Fibroblast of skin of scalp (primary cell): Measurements from ENCODE around the gene TSPAN13.
"Not testable (repeated sequence)": the region's sequence is repeated elsewhere in the genome, so short reads cannot be mapped to it uniquely, and the experiment has no call there.

ENCODE experiments used
- DNase-seq: peaks from one replicate; pipeline ENCODE4 v3.0.0-alpha.2; 2013

The TSPAN13 gene

DNA sequence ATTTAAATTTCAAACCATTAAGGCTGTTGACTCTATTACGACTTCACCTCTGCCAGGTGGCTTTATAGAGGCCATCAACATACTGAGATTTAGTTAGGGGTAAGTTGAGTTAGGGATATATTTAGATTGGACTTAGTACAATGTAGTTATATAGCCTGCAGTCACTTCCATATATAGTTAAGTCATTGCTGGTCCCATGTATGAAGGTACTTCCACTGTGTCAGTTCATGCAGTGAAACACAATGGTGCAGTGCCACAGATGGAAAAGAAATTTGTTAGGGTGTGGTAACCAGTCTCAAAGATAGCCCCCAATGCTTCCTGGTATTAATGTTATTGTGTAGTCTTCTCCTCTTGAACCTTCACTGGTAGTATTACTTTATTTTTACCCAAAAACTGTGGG is 12.6 kb upstream of the TSPAN13 start:
- no peak for DNase-seq

DNA sequence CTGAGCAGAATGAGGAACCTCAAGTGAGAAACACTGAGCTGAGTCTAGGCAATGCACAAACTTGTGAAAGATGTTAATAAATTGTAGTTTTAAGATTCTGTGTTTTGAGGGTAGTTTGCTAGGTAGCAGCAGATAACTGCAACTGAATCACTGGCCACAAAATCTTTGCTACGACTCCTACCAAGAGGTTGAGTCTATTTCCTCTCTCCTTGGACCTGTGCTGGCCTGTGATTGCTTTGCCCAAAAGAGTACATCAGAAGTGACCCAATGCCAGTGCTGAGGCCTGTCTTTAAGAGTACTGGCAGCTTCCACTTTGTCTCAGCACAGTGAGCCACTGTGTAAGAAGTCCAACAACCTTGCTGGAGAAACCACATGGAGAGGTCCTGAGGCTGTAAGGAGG is 11.9 kb upstream of the TSPAN13 start:
- DNase-seq, result no peak

DNA sequence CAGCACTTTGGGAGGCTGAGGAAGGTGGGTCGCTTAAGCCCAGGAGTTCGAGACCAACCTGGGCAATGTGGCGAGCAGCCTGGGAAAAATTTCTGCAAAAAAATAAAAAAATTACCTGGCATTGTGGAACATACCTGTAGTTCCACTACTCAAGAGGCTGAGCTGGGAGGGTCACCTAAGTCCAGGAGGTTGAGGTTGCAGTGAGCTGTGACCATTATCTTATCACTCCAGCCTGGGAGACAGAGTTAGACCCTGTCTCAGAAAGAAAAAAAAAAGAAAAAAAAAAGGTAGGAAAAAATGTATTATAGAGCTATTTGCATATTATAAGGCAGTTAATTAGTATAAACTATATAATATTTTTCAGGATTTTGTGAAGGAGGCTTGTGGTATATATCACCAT is 11.0 kb upstream of the TSPAN13 start:
- no peak for DNase-seq

DNA sequence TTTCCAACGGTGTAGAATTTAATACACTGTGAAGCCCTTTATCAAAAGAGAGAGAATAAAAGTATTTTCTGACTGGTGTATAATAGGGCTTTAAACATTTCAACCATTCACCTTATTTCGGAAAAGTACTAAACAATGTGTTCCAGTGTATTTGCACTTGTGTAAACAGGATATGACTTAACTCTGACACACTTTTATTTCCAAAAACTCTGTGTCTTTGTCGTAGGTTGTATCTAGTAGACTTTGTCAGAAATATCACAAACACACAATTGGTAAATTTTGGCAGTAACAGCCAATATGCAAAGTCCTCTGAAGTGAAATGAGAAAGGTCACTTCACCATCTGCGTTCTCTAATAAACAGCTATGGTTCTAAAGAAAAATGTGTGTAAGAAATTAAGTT is 10.3 kb upstream of the TSPAN13 start:
- no peak for DNase-seq

DNA sequence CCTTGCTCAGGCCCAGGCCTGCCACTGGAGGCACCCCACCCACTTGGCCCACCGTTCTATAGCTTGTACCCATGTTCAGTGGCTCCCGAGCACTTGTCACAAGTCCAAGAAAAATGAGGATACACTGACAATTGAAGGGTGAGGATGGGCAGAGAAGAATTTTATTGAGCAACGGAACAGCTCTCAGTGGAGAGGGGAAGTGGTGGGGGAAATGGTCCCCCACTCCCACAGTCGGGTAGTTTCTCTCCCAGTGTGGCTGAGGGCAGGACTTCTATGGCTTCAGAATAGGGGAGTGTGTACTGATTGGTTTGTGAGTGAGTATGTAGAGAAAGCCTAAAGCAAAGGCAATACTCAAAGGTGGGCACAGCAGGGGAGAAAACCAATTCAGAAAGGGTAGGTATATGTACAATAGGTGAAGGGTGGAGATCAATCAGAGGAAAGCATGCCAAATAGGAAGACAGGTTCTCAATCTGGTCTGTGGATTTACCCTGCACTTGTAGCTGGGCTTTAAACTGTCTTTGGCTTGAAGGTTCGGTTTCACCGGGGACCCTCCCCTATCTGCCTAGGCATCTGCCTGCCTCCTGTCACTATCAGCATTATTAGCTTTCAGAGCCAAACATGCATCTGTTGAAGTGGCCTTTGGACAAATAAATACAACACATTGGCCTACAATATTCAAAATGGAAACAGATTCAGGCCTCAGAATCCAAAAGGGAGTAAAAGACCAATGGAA is 8.9 kb upstream of the TSPAN13 start:
- DNase-seq, result no peak

DNA sequence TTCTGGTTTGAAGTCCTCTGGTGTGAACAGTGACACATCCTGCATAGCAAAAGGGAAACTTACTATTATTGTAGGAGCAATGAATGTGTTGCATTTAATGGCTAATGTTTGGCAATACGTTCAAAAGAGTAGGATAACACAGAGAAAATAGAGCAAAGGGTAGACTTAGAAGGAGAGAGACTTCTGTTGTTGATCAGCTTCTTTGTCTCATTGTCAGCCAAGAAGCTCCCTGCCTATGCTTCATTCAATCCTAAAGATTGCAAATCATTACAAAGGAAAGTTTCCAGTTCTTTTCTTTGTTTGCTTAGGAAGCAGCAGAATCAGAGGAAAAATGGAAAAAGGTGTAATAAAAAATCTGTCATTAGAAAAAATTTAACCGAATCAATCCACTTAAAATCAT is 7.9 kb upstream of the TSPAN13 start:
- no peak for DNase-seq

DNA sequence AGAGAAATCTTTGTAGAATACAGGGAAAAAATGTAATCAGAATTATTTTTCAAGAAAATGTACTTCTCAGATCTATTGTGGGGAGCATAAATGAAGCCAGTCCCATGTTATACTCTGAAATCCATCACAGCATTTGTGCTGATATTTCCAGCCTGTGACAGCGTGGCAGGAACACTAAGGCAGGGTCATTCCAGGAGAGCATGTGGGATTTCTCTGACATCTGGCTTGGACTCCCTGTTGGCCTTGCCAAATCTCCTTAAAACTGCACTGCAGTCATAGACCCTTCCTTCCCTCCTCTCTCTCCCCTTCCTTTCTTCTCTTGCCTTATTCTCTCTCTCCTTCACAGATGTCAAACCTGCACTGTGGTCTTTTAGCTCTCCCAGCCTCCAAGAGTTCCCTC is 6.5 kb upstream of the TSPAN13 start:
- DNase-seq, result no peak

DNA sequence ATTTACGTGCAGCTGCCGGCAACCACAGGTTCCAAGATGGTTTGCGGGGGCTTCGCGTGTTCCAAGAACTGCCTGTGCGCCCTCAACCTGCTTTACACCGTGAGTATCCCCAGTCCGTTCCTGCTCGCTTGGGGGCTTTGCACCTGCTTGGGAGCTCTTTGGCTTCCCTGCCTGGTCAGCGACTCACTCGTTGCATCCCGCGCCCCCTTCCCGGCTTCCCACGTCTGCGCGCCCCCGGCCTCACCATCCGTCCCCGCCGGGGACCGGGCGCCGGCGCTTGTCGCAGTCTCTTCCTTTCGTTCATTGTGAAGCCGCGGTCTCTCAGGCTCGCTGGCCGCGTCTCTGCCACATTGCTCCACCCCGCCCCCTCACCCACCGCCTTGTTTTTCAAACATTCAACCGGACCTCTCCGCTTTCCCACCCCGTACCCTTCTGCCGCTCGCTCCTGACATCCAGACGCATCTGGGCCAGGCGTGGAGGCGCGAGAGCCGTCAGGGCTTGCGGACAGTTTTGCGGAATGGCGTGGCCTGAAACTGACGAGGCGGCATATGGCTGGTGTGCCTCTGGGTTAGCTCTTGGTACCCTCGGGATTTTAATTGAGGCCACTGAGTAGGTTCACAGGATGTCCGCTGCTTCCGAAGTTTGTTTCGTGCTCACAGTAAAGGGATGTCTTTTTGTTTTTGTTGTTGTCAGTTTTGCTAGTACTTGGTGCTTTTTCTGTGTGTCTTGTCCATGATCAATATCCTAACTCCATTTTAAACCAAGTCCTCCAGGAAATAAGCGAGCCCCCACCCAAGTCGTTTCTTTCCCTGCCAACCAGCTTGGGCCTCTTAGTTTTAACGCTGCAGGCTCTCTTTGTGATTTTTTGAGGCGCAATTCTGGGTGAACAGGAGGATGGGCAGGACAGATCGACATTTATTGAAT is 639 bp downstream of the TSPAN13 start:
- peak; percentile 20 for DNase-seq

DNA sequence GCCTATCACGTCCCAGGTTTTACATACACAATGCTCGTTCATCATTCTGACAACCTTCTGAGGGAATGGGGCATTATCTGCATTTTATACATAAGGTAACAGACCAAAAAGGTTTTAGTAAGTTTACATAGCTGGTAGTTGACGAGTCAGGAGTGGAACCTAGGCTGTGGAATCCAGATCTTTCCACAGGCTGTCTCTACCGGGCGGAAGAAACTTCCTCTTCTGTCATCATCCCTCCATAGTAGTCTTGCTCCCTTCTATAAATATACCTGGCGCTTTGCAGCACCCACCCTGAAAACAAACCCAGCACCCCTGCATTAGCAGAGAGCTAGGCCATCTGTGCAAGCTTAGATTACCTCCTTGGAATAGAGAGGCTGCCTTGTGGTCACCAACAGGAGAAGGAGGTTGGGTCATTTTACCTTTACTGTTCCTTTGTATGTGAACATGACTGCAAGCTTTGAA is 1.3 kb downstream of the TSPAN13 start:
- DNase-seq, result no peak

DNA sequence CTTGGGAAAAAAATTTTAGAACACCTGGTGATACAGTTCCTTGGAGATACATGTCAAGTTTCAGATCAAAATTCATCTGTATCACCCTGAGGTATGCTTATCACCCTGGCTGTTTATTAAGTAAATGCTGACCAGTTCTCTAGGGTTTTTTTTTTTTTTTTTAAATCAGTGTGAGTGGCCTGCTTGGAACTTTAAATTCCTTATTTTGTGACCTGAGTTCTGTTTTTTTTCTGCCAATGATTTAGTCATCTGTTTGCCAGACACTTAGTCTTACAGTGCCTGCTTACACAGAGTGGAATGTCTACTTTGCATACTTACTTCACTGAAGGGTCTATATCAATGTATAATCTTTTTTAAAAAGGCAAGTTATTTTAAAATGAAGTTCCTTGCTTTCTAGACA is 1.8 kb downstream of the TSPAN13 start:
- DNase-seq, result no peak

DNA sequence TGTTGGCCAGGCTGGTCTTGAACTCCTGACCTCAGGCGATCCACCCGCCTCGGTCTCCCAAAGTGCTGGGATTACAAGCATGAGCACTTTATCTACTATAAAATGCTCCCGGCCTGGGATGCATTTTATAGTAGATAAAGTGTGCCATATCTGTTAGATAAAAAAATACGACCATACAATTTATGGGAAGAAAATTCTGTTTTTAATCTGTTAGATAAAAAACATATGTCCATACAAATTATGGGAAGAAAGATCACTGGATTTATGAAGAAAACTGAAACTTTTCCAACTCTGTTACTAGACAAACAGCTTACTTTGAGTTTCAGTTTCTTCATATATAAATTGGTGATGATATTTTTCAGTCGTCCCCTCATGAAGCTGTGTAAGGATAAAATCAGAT is 4.5 kb downstream of the TSPAN13 start:
- DNase-seq, result no peak

DNA sequence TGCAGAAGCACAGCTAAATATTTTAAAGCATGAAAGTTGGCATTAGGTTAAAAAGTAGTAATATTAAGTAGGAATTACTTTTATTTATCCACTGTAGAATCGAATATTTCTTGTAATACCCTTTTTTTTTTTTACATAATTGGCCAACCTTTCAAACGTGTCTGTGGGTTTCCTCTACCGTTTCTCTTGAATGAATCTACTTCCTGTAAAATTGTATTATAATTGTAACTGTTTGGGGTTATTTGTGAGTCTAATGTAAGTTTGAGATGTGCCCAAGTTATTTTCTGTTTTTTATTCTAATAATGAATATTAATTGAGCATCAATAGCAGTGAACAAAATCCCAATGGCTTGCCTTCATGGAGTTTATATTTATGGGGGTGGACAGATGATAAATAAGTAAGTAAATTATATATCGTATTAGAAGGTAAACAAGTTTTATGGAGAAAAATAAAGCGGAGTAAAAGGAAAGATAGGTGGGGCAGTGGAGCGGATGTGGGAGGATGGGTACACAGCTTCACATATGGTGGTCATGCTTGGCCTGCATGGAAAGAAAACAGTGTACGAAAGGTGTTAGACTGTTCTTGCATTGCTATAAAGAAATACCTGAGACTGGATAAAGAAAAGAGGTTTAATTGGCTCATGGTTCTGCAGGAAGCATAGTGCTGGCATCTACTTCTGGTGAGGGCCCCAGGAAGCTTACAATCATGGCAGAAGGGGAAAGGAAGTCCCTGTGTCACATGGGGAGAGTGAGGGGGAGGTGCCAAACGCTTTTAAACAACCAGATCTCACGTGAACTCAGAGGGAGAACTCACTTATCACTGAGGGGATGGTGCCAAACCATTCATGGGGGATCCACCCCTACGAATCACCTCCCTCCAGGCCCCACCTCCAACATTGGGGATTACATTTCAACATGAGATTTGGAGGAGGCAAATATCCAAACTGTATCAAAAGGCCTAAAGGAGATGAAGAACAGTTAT is 5.4 kb downstream of the TSPAN13 start:
- no peak for DNase-seq

DNA sequence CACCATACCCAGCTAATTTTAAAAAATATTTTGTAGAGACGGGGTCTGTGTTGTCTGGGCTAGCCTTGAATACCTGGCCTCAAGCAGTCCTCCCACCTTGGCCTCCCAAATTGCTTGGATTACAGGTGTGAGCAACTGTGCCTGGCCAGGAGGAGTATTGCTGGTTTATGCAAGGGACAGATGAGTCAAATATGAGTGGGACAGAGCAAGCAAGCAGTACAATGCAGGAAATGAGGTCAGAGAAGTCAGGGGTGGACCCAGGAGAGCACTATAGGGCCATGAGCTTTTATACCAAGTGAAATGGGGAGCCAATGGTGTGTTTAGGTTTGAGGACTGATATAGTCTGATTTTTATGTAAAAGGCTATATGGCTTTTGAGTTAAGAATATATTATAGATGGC is 6.3 kb downstream of the TSPAN13 start:
- DNase-seq, result no peak

DNA sequence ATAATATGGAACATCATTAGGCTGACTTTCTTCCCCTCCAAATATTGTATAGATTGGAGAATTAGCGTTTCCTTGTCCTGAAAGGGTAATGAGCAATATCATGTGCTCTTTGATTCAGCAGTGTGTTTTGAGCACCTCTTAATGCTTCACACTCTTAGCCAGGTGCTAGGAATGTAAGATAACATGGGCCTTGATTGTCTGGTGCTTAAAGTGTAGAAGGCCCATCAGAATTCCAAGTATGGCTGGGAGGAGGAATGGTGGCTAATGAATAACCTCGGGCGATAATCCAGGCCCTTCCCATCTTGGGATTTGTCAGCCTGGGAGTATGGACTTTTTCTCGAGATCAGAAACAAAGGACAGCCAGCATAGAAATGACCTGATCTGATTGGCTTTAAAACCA is 8.6 kb downstream of the TSPAN13 start:
- no peak for DNase-seq

DNA sequence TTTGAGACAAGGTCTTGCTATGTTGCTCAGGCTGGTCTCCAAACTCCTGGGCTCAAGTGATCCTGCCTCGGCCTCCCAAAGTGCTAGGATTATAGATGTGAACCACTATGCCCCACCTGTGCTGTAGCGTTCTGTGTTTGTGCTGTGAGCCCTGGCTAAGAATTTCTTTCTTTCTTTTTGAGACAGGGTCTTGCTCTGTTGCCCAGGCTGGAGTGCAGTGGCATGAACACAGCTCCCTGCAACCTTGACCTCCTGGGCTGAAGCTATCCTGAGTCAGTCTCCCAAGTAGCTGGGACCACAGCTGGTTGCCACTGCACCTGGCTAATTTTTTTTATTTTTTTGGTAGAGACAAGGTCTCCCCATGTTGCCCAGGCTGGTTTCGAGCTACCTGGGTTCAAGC is 11.4 kb downstream of the TSPAN13 start:
- DNase-seq, result no peak

DNA sequence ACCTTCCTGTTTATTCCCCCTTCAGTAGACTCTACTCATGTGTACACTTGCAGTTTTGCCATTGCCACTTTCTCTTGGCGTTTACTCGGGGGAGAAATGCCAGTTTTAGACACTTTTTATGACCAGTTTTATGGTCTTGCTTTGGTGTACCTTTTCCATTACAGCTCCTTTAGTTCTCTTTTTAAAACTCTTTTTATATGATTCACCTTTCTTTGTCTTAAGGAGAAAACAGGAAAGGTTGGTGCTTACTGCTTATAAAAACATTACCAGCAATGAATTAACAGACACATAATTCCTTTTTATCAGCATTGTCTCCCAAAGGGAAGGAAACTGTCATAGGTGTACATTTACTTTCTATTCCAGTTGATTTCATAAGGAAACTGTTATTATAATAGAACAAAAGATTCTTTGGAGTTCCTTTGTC is 11.9 kb downstream of the TSPAN13 start:
- no peak for DNase-seq

DNA sequence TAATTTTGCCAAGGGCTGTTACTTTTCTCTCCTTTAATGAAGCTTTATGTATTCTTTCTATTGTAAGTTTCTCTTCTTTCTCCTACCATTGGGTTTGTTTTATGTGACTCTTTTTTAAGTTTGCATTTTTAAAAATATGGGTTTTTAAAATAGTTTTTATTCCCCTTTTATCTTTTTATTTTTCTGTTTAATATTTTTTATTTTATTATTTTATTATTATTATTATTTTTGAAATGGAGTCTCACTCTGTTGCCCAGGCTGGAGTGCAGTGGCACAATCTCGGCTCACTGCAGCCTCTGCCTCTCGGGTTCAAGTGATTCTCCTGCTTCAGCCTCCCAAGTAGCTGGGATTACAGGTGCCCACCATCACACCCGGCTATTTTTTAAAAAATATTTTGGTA is 16.4 kb downstream of the TSPAN13 start:
- not testable (repeated sequence) for DNase-seq

DNA sequence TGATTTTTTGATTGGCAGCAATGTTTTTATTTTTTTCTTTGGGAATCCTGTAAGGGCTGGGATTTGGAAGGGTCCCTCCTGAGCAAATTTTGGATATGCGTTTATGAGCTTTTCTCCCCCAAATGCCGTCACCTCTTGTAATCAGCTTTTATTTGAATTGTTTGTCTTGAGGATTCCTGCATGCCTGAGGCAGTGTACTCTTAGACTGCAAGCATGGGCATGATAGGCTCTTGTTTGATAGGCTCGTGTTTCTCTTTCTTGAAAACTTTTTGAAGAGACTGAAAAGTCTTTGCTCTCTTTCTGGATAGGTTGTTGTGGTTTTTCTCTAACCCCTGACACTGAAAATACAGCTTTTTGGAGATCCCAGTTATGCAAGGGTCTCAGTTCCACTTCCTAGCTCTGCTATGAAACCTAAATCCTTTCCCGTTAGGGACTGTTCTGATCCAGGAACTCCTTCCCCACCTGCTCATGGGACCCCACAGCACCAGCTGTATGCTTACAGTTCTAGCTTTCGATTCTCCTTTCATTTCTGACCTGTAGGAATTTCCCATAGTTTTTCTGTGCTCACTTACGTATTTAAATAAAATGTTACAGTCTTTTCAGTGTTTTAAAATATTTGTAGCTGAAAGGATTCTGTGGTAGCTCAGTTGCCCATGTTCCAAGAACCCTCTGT is 17.2 kb downstream of the TSPAN13 start:
- no peak for DNase-seq

DNA sequence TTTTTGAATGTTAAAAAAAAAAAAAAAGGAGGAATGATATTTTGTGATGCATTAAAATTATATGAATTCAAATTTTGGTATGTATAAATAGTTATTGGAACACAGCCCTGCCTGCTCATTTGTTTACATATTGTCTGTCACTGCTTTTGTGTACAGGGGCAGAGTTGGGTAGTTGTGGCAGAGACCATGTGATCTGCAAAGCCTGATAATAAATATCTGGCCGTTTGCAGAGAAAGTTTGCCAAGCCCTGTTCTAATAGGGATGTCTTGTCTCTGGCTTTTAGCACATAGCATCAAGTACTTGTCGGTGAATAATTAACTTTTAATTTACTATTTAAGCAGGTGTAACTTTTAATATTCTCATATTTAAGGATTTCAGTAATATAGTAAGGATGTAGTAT is 19.8 kb downstream of the TSPAN13 start:
- DNase-seq, result no peak

DNA sequence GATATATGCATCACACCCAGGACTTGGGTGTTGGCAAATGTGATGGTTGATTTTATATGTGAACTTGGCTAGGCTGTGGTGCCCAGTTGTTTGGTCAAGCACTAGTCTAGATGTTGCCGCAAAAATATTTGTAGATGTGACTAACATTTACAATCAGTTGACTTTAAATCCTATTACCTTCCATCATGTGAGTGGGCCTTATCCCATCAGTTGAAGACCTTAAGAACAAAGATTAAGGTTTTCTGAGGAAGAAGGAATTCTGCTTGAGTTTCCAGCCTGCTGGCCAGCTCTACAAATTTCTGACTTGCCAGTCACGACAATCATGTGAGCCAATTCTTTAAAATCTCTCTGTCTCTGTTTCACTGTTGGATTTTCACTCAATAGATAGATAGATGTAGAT is 20.3 kb downstream of the TSPAN13 start:
- no peak for DNase-seq

DNA sequence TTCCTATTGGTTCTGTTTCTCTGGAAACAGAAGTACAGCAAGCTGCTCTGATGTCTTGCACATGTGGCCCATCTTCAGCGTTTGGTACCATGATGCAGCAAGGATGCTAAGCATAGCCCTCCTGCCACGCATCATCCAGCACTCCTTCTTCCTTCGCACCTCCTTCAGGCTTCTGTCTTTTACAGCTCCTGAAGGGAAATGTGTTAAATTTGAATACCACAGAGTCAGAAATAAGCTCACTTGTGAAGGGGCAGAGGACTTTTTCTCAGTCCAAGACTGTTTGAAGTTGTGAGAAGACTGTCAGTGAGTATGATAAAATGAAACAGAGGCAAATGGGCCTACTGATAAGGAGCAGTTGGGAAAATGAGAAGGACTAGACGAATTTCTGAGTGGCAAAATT is 20.7 kb downstream of the TSPAN13 start:
- DNase-seq, result no peak

DNA sequence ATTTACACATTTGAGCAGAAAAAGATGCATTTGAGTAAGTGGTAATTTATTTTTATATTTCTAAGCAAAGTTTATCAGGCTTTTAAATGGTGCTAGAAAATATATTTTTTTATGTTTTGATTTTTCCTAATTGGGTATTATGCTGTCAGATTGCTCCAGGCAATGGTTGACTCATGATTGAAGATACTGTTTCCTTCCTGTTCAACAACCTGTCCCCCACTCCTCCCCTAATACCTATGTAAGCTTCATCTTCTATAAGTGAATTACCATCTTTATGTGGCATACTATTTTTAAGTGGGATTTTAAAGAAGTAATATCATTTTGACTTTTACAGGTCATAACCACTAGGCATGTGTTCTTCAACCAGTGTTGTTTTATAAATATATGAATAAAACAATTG is 21.4 kb downstream of the TSPAN13 start:
- no peak for DNase-seq
